GM12892 (cell line): Measurements from ENCODE around the gene NDUFA5. TPM values are rescaled to one million over a fixed set of nuclear protein-coding genes. Genes with fewer than 3 reads are reported as not detected.

Experiments used
- DNase-seq: peaks from one replicate; pipeline ENCODE4 v3.0.0; 2011; ENCODE audit not compliant: insufficient read length
- FAIRE-seq: peaks from 2 replicates; lab custom pipeline; 2011; peaks lifted over from hg19 to GRCh38; lab: Jason Lieb, UNC
- POLR2A ChIP-seq: IDR thresholded peaks from 2 replicates; pipeline ENCODE4 v1.6.1; 2011; ENCODE audit warnings: low read depth, low read length, control low read depth
- POLR2AphosphoS5 ChIP-seq: IDR thresholded peaks from 2 replicates; pipeline ENCODE4 v1.6.1; 2011; ENCODE audit warnings: low read depth, low read length, control low read depth
- TAF1 ChIP-seq: IDR thresholded peaks from 2 replicates; pipeline ENCODE4 v1.6.1; 2011; ENCODE audit warnings: low read depth, mild to moderate bottlenecking, control low read depth, low read length, borderline replicate concordance
- polyA plus RNA-seq: library from polyadenylated mRNA; unstranded; fragments of >200 nt; gene quantifications from one replicate; pipeline ENCODE4 v1.2.1, GENCODE V29; 2012; ENCODE audit warnings: missing spikeins, inconsistent platforms; ENCODE audit not compliant: missing spikeins

Gene NDUFA5
- 71.0 TPM for polyA plus RNA-seq

DNA sequence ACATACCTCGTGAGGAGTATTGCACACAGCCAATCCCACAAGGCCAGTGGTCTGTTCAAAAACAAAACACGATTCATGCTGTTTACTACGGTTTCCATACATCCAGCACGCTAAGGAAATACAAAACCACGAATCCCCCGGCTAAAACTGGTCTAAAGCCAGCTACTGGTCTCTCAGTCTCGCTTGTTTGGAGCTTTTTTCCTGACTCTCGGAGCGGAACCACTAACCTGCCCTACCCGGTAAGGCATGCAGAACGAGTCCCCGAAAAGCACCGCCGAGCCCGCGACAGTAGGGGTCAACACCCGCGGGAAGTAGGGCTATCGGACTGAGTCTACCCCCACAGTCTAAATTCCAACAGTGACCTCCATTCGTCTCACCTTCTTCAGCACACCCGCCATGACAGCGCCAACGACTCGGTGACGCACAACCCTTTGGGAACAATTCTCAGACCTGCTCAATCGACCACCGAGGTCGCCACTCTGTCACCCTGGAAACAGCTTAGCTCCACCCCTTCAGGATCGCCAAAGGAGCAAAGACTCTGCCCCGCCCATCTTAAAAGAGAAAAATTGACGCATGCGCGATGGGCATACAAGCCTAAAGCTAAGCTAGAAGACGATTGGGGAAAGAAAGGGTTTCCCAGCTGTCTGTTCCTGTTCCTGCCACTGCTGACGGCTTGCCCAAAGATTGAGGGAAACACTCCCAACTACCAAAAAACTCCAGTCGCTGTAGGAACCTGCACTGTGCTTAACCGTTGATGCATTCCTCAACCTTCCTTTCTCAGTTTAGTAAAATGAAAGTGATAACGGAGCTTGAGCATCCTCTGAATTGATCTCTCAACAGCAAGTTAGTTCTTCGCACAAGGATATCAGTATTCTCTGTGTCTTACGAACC is at the start of gene NDUFA5:
NDUFA5 (minus strand) TSS at position 421 of the 891 bp plus-strand sequence; CDS start at position 398, 23 bp downstream.
- TF ChIP-seq TAF1: peak; percentile 30; the same call in 1 of the 2 replicates
- peak; percentile 59 for TF ChIP-seq POLR2AphosphoS5
- TF ChIP-seq POLR2A: peak; percentile 76
- DNase-seq: peak; percentile 30
- FAIRE-seq: peak; percentile 97

GRCh38 chr7:123604739-123605138 is 47.1 kb upstream of the NDUFA5 start:
- DNase-seq: no peak
- no peak for FAIRE-seq
- no peak for TF ChIP-seq POLR2AphosphoS5

DNA sequence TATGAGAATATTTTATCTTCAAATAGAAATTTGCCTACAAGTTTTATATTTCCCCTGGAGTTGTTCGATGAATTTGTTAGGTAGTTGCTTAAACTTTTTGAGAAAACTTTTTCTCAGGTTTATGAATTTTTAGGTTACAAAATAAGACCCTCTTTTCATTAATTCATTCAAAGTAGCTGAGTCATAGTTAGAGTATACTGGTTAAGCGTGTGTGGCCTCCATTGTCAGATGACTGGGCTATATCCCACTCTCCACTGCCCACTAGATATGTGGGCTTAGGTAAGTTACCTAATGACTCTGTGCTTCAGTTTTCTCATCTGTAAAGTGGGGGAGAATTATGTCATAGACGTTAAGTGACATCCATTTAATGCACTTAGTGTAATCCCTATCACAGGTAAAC is 45.0 kb upstream of the NDUFA5 start:
- DNase-seq (no peak), FAIRE-seq (no peak)
- TF ChIP-seq POLR2A: no peak
- no peak for TF ChIP-seq POLR2AphosphoS5
- TF ChIP-seq TAF1: no peak

GRCh38 chr7:123601530-123601929 is 43.9 kb upstream of the NDUFA5 start, which contains the start of gene ASB15:
ASB15 (plus strand) TSS chr7:123601821; CDS start chr7:123614503, 12,682 bp downstream.
- DNase-seq: no peak
- no peak for TF ChIP-seq POLR2AphosphoS5
- no peak for TF ChIP-seq POLR2A
- TF ChIP-seq TAF1: no peak
- FAIRE-seq: no peak

DNA sequence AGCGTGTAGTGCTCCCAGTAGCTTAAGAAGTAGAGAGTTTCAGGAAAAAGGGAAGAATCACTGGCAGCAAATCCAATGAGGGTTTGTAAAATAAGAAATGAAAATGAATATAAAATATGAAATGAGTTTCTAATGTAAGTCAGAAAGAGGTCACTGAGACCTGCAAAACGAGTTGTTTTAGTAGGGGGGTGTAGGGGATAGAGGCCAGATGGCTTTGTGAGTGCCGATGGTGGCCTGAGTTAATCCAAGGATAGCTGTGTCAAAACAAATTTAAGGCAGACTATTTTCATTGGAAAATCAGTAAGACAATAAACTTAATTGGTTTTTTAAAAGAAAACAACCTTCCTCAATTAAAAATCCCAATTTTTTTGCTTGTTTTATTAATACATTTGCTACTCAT is 43.3 kb upstream of the NDUFA5 start:
- no peak for TF ChIP-seq TAF1
- TF ChIP-seq POLR2AphosphoS5: no peak
- TF ChIP-seq POLR2A: no peak
- DNase-seq: no peak
- FAIRE-seq: no peak

- FAIRE-seq: no peak
- DNase-seq: no peak
- TF ChIP-seq TAF1: no peak
Observed at GRCh38 chr7:123599766-123600165, 42.1 kb upstream of the NDUFA5 start.

DNA sequence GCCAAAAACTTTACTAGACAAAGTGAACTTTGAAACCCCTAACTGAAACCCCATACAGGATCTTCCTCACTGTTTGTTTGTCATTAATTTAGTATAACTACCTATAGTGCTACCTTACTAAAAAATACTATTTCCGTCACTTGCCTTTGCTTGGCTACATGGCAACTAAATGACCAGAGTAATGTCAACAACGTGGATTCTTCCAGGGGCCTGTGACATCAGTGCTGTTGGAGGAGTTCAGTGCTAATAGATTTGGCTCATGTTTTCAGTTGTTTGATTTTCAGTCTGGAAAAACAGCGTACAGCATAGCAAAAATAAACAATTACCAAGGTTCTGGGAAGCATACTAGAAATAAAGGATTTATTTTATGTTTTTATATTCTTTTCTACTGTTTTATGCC is 41.0 kb upstream of the NDUFA5 start:
- DNase-seq (no peak), FAIRE-seq (no peak)
- TF ChIP-seq POLR2A (no peak), POLR2AphosphoS5 (no peak), TAF1 (no peak)

GRCh38 chr7:123594813-123595241 is 37.2 kb upstream of the NDUFA5 start:
- no peak for FAIRE-seq
- TF ChIP-seq POLR2A (no peak), POLR2AphosphoS5 (no peak), TAF1 (no peak)

DNA sequence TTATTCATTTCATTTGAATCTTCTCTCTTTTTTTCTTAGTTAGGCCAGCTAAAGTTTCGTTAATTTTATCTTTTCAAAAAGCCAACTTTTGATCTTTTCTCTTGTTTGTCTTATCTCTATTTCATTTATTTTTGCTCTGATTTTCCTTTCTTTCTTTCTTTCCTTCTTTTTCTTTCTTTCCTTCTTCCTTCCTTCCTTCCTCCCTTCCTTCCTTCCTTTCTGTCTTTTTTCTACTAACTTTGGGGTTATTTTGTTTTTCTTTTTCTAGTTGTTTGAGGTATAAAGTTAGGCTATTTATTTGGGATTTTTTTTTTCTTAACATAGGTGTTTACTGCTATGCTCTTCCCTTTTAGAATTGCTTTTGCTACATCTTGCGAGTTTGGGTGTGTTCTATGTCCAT is 30.8 kb upstream of the NDUFA5 start:
- no peak for TF ChIP-seq POLR2AphosphoS5
- no peak for TF ChIP-seq TAF1
- no peak for TF ChIP-seq POLR2A
- DNase-seq: no peak
- no peak for FAIRE-seq

More at GRCh38 chr7:123594813-123595241, 37.2 kb upstream of the NDUFA5 start:
- DNase-seq: no peak

- DNase-seq: no peak
- no peak for FAIRE-seq
- TF ChIP-seq TAF1 (no peak), POLR2A (no peak), POLR2AphosphoS5 (no peak)
Observed at GRCh38 chr7:123583821-123584220, 26.2 kb upstream of the NDUFA5 start.

- no peak for TF ChIP-seq POLR2A
- no peak for TF ChIP-seq TAF1
- no peak for TF ChIP-seq POLR2AphosphoS5
- no peak for DNase-seq
- no peak for FAIRE-seq
Observed at GRCh38 chr7:123581162-123581459, 23.5 kb upstream of the NDUFA5 start.

GRCh38 chr7:123580406-123581161 is 23.0 kb upstream of the NDUFA5 start:
- TF ChIP-seq POLR2A (no peak), POLR2AphosphoS5 (no peak), TAF1 (no peak)
- FAIRE-seq: peak; percentile 56
- no peak for DNase-seq
